HG03442 (cell line): ENCODE results near the gene HUNK.
"Not testable (repeated sequence)": the region's sequence is repeated elsewhere in the genome, so short reads cannot be mapped to it uniquely, and the experiment has no call there.

ENCODE experiments used
- ATAC-seq: cut with Tn5 transposase; IDR thresholded peaks from one replicate; pipeline ENCODE4 v1.9.1; 2021; ENCODE audit warnings: mild to moderate bottlenecking, moderate library complexity; ENCODE audit not compliant: unreplicated experiment

HUNK gene

GRCh38 chr21:32036756-32037155 lies 163.9 kb downstream of the HUNK start:
- no peak for ATAC-seq

GRCh38 chr21:32038751-32039150 lies 165.9 kb downstream of the HUNK start:
- ATAC-seq, result not testable (repeated sequence)

- no peak for ATAC-seq
Observed at GRCh38 chr21:32043458-32043857, 170.6 kb downstream of the HUNK start.

GRCh38 chr21:32044205-32045180 lies 171.7 kb downstream of the HUNK start:
- no peak for ATAC-seq

- no peak for ATAC-seq
Observed at GRCh38 chr21:32046191-32046590, 173.4 kb downstream of the HUNK start.

GRCh38 chr21:32048353-32048752 lies 175.5 kb downstream of the HUNK start:
- no peak for ATAC-seq
